Stimulated activated CD8-positive, alpha-beta memory T cell treated with anti-CD3 and anti-CD28 coated beads, Interleukin-2, amount 100 ng/mL, for 1 hour (primary cell): ENCODE data around the gene GNAO1.
"Not testable (repeated sequence)": the region's sequence is repeated elsewhere in the genome, so short reads cannot be mapped to it uniquely, and the experiment has no call there.

Experiments
- DNase-seq, 2 donors: peaks; one replicate each; pipeline ENCODE4 v3.0.0-alpha.2; 2020; ENCODE audit warnings: low read depth in 2 of 2

GNAO1 gene

GRCh38 chr16:56365552-56365951 is 174.3 kb downstream of the GNAO1 start:
- DNase-seq, result no peak

- no peak for DNase-seq
These were observed 175.7 kb downstream of the GNAO1 start for GRCh38 chr16:56366945-56367344.

GRCh38 chr16:56367764-56368163 is 176.5 kb downstream of the GNAO1 start:
- no peak for DNase-seq

DNA sequence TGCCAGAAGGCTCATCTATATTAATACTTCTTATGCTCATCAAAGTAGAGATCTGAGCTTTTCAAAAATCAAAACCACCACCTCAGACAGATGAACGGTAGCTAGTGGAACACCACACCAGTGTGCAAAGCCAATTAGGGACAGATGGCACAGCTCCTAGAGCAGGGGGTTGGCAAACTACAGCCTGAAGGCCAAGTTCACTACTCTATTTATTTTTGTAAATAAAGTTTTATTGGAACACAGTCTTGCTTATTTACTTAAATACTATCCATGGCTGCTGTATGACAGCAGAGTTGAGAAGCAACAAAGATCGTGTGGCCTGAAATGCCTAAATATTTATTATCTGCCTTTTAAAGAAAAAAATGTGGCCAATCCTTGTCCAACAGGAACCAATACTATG is 177.3 kb downstream of the GNAO1 start:
- no peak for DNase-seq

DNA sequence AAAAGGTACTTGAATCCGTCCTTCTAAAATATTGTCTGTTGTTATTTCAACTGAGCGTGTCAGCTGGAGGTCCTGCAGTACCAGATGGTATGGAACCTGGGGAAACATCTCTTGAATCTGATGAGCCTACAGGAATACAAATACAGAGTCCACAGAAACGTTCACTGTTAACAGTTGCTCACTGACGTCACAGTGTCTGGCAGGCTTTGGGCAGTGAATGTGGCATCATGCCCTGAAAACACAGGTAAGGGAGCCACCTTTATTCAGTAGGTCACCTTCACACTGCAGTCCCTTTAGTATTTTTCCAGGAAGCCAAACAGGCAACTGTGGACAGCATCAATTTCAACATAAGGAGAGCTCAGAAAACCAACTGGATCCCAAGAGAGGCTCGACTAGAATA is 177.9 kb downstream of the GNAO1 start:
- DNase-seq, result no peak

DNA sequence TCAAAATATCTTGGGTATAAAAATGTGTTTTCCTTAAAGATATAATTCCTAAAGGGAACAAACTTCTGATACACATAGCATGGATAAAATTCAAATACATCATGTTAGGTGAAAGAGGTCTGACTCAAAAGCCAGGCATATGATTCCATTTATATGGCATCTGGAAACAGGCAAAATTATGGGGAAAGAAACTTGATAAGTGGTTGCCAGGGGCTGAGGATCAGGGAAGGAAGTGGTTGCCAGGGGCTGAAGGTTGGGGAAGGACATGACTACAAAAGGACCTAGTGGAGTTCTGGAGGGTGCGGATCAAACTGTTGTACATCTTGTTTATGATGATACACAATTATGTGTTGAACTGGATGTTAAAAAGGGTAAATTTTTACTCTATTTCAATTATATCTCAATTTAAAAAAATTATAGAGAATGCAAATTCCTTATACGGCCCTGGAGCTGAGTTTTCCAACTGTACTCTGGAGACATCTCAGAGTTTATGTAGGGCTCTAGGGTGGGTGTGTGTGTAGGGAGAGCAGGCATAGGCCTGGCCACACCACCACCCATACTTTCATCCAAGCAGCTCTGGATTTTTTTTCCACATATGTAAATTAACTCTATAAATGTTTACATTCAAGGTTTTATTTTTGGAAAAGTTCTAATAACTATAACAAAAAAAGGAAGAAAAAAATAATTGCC is 179.0 kb downstream of the GNAO1 start:
- DNase-seq, result no peak

- DNase-seq, result no peak
These were observed 179.8 kb downstream of the GNAO1 start for GRCh38 chr16:56370875-56371659.

GRCh38 chr16:56371660-56371937 is 180.3 kb downstream of the GNAO1 start:
- DNase-seq, result no peak

- DNase-seq, result no peak
These were observed 180.8 kb downstream of the GNAO1 start for GRCh38 chr16:56372013-56372634.

DNA sequence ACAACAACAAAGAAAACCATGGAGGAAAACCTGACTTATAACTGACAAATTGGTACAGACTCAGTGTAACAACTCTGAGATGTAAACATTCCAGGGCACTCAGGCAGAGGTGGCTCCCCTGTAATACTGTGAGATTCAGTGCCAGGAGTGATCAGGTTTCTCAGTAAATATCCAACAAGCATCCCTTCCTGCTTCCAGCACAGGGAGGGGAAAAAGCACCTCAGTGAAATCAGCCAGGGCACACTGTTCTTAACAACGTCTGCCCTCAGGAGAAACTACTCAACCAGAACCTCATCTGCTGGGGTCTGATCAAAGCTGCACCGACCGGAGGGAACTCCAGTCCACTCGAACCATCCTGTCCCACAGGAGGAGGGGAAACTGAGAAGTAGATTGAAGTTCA is 181.7 kb downstream of the GNAO1 start:
- DNase-seq, result no peak

GRCh38 chr16:56375792-56376191 is 184.5 kb downstream of the GNAO1 start:
- not testable (repeated sequence) for DNase-seq

DNA sequence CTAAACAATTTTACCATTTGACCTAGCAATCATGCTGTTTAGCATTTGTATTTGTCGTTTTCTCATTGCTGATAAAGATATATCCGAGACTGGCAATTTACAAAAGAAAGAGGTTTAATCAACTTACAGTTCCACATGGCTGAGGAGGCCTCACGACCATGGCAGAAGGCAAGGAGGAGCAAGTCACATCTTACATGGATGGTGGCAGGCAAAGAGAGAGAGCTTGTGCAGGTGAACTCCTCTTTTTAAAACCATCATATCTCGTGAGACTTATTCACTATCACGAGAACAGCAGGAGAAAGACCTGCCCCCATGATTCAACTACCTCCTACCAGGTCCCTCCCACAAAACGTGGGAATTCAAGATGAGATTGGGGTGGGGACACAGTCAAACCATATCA is 187.8 kb downstream of the GNAO1 start:
- DNase-seq, result not testable (repeated sequence)

DNA sequence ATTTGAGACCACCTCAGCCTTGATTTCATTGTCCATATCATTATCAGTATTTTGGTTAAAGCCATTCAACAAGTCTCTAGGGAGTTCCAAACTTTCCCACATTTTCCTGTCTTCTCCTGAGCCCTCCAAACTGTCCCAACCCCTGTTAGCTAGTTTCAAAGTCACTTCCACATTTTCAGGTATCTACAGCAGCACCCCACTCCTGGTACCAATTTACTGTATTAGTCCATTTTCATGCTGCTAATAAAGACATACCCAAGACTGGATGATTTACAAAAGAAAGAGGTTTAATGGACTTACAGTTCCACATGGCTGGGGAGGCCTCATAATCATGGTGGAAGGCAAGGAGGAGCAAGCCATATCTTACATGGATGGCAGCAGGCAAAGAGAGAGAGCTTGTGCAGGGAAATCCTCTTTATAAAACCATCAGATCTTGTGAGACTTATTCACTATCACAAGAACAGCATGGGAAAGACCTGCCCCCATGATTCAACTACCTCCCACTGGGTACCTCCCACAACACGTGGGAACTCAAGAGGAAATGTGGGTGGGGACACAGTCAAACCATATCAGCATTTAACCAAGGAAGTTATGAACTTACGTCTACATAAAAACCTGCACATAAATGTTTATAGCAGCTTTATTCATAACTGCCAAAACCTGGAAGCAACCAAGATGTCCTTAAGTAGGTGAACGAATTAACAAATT is 189.6 kb downstream of the GNAO1 start:
- not testable (repeated sequence) for DNase-seq

GRCh38 chr16:56382459-56382858 is 191.2 kb downstream of the GNAO1 start:
- no peak for DNase-seq

DNA sequence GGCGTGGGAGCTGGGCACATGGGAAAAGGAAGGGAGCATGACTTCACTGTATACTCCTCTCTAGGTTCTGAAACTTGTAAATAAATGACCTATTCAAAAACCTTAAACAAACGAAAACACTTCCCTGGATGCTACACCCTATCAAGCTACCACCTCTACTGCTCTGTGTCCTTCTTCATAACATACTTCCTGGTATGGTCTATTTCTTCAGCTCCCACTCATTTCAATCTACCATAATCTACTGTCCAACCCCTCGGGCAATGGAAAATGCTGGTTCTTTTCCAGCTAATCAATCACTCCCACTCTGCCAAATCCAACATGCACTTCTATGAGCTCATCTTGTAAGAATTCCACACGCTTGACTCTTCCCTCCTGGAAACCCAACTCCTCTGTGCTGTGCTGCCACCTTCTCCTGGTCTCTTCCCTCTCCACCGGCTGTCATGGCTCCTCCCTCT is 191.6 kb downstream of the GNAO1 start:
- no peak for DNase-seq

GRCh38 chr16:56384074-56384721 is 192.9 kb downstream of the GNAO1 start:
- DNase-seq, result no peak

DNA sequence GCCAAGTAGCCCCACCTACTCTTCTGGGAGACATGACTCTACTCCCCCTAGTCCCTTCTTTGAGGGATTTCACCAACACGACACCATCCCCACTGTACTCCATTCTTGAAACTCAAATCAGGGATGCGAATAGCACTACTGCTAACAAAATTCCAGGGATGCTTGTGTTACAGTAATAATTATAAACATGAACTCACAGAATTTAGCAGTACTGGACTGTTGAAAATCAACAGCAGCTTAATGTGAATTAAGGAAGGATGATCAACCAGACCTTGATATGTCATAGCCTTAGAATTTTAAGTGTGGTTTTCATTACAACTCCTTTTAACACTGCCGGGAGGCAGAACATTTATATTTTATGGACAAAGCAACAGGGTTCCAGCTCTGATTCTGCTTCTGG is 196.1 kb downstream of the GNAO1 start:
- no peak for DNase-seq

DNA sequence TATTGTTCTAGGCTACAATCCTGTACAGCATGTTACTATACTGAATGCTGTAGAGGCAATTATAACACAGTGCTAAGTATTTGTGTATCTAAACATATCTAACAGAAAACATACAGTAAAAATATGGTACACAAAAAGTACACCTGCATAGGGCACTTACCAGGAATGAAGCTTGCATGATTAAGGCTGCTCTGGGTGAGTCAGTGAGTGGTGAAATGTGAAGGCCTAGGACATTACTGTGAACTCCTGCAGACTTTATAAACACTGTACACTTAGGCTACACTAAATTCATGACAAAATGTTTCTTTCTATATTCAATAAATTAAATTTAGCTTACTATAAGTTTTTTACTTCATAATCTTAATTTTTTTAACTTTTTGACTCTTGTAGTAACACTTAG is 196.9 kb downstream of the GNAO1 start:
- DNase-seq, result no peak

- no peak for DNase-seq
These were observed 198.3 kb downstream of the GNAO1 start for GRCh38 chr16:56389554-56389953.

- DNase-seq, result not testable (repeated sequence)
These were observed 205.4 kb downstream of the GNAO1 start for GRCh38 chr16:56396724-56397123.

DNA sequence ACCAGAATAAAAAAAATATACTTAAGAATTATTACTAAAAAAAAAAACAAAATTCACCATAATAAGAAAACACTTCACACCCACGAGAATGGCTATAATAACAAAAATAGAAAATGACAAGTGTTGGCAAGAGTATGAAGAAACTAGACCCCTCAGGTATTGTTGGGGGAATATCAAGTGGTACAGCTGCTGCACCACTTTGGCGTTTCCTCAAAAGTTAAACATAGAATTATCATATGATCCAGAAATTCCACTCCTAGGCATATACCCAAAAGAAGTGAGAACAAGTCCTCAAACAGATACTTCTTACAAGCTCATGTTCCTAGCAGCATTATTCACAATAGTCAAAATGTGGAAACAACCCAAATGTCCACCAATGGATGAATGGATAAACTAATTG is 207.8 kb downstream of the GNAO1 start:
- DNase-seq, result no peak

DNA sequence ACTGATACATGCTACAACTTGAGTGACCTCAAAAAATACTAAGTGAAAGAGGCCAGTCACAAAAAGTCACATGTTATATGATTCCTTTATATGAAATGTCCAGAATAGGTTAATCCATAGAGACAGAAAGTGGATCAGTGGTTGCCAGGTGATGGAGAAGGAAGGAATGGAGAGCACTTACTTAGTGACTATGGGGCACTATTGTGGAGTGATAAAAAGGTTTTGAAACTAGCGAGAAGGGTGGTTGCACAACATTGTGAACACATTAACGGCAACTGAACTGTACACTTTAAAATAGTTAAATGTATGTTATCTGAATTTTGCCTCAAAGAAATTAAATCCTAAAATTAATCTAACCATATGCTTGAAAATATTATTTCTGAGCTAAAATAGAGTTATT is 208.2 kb downstream of the GNAO1 start:
- DNase-seq, result no peak
